Hepatocyte (in vitro differentiated cells): ENCODE measurements around the gene P2RX4.

ENCODE experiments used
- CTCF ChIP-seq: fragments of 200-600 bp; sonication (generic); IDR thresholded peaks from 2 replicates; pipeline ENCODE4 v1.5.1; 2016; ENCODE audit warnings: antibody characterized with exemption, mild to moderate bottlenecking; ENCODE audit not compliant: poor library complexity
- EZH2phosphoT487 ChIP-seq: fragments of 200-600 bp; sonication (generic); IDR thresholded peaks from one replicate; pipeline ENCODE4 v1.6.1; 2018; ENCODE audit warnings: antibody characterized with exemption, mild to moderate bottlenecking, low read depth, moderate library complexity; ENCODE audit not compliant: unreplicated experiment, severe bottlenecking

GRCh38 chr12:121267822-121268221, 57.9 kb downstream of the P2RX4 start:
- TF ChIP-seq CTCF (no peak), EZH2phosphoT487 (no peak)
